Daoy (cell line): Measurements from ENCODE around the gene LRIF1. TPM values are rescaled to one million over a fixed set of nuclear protein-coding genes. Genes with fewer than 3 reads are reported as not detected.
"Not testable (repeated sequence)": the region's sequence is repeated elsewhere in the genome, so short reads cannot be mapped to it uniquely, and the experiment has no call there.

Source experiments
- DNase-seq: peaks from one replicate; pipeline ENCODE4 v3.0.0-alpha.2; 2015; ENCODE audit warnings: low read depth
- total RNA-seq: library from RNA; depleted of rRNA; stranded (reverse); fragments of >200 nt; shearing (Covaris generic); gene quantifications from 2 replicates; pipeline ENCODE4 v1.2.3, GENCODE V29; 2014

The LRIF1 gene
- total RNA-seq, 1 experiment from 2014 or later: 20.9 TPM

DNA sequence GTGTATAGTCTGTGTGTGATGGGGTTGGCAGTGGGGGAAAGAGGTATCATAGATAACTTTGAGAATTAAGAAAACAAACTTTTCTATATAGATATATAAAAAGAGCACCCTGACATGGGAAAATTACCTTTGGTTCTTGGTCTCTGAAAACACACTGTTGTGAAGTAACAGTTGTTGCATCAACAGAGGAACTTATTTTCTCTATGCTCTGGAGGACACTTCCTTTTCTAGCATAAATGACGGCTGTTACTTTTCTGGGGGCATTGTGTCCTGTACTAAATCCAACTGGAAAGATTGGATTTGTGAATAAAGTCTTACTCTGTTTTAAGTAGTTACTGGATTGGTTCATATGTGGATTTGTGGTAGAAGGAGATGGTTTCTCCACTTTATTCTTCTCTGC, 12.6 kb downstream of the LRIF1 start:
- no peak for DNase-seq

DNA sequence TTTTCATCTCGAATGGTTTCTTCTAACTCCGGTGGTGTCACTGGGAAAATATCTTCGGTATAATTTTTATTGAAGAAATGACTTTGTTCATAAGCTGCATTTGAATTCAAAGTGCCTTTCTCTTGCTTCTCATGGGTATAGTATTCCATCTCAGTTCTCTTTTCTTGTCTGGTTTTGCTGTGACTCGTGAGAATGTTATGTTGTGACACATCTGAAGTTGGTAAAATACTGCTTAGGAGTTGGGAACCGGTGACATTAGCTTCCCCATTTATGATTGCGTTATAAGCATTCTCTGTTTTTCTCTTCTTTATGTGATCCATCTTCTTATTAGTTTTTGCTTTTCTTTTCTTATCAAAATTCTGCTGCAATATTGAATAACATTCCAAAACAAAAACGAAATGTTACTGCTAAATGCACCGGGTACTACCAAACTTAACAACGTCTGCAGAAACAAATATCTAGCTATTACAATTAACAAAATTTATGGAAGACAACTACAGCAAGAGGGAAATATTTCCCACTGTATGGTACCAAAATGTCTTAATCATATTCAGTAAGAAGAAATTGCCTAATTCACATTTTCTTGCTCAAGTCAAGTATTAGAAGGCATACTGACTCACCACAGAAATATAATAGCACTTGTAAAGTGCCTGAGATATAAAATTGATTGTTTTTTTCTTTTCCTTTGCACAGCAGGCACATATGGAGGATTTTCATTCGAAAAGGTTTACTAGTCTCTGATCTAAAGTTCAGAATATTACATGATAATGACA, 15.5 kb downstream of the LRIF1 start:
- DNase-seq: peak; percentile 12

DNA sequence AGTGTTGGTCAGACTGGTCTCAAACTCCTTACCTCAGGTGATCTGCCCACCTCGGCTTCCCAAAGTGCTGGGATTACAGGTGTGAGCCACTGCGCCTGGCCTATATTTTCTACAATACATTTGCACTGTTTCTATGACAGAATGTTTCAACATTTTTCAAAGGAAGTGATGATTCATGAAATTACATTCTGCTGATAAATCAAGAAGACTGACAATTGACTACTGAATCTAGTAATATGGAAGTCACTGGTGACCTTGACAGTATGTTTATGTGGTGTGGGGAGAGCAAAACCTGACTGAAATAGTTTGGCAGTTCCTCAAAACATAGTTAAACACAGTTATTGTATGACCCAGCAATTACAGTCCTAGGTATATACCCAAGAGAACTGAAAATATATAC, 18.1 kb downstream of the LRIF1 start:
- no peak for DNase-seq

DNA sequence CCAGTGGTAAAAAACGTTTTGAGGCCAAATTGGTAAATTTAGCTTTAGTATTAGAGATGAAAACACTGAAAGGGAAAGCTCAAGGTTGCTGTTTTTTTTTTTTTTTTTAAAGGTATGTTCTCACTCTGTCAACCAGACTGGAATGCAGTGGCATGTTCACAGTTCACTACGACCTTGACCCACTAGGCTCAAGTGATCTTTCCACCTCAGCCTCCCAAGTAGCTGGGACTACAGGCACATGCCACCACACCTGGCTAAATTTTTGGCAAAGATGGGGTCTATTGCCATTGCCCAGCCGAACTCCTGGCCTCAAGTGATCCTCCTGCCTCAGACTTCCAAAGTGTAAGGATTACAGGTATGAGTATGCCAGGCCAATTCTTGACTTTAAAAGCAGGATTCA, 18.9 kb downstream of the LRIF1 start:
- no peak for DNase-seq

DNA sequence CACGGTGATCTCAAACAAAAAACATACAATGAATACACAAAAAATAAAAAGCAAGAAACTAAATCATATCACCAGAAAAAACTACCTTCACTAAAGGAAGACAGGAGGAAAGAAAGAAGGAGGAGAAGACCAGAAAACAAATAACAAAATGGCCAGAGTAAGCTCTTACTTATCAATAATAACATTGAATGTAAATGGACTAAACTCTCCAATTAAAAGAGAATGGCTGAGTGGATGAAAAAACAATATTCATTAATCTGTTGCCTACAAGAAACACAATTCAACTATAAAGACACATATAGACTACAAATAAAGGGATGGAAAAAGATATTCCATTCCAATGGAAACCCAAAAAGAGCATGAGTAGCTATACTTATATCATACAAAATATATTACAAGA, 27.2 kb downstream of the LRIF1 start:
- no peak for DNase-seq

DNA sequence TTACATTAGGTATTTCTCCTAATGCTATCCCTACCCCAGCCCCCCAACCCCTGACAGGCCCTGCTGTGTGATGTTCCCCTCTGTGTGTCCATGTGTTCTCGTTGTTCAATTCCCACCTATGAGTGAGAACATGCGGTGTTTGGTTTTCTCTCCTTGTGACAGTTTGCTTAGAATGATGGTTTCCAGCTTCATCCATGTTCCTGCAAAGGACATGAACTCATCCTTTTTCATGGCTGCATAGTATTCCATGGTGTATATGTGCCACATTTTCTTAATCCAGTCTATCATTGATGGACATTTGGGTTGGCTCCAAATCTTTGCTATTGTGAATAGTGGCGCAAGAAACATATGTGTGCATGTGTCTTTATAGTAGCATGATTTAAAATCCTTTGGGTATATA, 32.6 kb downstream of the LRIF1 start:
- DNase-seq: not testable (repeated sequence)

DNA sequence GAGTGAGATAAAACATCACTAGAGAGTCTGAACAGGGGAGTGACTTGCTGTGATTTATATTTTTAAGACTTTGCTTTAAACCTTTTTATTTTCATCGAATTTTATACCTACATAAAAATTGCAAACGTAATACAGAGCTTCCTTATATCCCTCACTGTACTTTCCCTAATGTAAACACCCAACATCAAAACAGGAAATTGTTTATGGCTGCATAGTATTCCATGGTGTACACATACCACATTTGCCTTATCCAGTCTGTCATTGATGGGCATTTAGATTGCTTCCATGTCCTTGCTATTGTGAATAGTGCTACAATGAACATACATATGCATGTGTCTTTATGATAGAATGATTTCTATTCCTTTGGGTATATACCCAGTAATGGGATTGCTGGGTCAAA, 34.8 kb downstream of the LRIF1 start:
- no peak for DNase-seq

DNA sequence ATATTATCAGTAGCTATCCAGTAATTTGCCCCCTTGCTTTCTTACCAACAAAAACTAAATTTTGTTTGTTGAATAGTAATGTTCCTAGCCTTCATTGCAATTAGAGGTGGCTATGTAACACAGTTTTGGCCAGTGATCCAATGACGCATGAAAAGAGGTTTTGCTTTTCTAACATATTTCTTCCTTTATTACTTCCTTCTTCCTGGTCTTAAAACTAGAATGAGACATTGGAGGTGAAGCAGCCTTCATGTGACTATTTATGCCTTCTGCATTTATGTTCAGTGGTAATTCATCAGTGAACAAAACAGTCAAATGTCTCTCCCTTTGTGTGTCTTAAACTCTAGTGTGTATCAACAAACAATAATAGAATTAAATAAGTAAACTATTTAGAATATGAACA, 35.5 kb downstream of the LRIF1 start:
- no peak for DNase-seq

DNA sequence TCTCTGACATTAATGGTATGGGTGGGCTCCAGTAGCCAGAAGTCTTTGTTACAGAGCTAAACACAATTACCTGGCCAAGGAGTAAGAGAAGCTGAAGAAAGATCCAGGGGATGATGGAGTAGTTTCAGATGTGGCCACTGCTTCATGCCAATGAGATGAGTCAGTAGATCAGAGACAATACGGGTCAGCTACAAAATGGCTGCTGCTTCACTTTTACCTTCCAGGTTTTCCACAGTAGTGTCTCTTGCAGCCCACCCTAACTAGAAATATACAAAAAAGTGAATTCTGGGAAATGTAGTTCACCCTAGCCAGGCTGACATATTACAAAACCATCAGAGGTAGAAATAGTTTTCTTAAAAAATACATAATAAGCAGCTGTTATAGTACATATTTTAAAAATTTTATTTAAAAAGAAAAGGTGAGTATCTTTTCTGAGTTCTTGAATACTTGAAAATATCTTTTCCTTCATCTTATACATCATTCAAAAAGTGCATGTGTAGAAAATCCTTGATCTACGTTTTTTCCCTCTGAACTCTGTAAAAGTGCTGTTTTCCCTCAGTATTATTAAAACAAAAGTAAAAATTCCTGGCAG, 36.1 kb downstream of the LRIF1 start:
- DNase-seq: peak; percentile 63

DNA sequence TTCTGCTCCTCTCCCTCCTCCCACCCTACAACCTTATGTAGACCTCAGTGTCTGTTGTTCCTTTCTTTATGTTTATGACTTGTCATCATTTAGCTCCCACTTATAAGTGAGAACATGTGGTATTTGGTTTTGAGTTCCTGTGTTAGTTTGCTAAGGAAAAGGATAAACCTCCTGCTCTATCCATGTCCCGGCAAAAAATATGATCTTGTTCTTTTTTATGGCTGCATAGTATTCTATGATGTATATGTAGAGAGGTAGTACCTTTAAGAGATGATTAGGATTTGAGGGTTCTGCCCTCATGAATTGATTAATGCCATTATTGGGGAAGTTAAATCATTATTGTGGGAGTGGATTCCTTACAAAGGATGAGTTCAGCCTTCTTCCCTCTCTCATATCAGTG, 41.8 kb downstream of the LRIF1 start:
- no peak for DNase-seq

DNA sequence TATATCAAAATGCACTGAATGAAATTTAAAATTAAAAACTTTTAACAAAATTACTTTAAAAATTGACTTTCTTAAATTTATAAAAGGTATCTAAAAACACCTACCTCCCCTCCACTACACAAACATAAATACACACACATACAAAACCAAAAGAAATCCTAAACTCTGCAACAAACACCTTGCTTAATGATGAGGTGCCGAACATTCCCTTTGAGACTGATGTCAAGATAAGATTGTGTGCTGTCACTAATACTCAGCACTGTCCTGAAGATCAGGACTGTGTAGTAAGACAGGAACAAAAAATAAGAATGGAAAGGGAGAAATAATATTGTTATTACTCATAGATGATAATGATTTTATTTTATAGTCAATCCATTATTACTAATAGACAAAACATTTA, 45.7 kb downstream of the LRIF1 start:
- DNase-seq: no peak

DNA sequence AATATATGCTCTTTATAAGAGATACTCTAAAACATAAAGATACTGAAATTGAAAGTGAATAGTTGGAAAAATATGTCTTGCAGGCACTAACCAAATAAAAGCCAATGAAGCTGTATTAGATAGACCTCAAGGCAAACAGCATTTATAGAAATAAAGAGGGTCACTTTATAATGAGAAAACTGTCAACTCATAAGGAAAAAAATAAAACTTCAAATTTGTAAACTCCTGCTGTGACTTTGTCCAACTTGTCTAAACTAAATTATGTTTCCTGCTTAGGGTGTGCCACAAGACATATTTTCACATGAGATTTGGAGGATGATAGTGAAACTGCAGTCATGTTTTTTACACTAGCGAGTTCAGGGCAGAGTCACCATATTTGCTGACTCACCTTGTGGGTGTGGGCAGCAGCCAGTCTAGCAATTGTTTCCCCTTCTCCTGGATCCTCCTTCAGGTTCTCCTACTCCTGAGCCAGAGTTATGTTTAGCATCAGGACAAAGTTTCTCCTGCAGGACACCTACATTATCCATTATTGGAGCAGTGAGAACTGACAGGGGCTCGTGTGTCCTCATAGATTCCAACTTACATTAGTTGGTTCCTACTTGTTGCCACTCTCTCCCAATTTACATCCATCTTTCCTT, 46.9 kb downstream of the LRIF1 start:
- peak; percentile 74 for DNase-seq

DNA sequence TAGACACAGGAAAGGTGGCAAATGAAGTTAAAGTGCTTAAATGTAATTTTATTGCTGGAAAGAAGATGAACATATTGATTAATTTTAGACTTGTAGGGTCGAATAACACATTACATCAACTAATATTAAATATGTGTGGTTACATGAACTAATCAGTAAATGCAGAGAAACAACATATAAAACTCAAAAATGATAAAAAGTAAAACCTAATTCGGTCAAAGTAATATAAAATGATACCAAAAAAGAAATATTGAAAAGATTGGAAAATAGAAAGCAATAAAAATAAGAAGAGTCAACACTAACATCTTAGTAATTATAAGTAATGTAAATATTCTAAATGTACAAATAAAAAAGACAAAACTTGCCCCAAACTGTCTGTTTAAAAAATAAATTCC, 47.5 kb downstream of the LRIF1 start:
- DNase-seq: no peak

DNA sequence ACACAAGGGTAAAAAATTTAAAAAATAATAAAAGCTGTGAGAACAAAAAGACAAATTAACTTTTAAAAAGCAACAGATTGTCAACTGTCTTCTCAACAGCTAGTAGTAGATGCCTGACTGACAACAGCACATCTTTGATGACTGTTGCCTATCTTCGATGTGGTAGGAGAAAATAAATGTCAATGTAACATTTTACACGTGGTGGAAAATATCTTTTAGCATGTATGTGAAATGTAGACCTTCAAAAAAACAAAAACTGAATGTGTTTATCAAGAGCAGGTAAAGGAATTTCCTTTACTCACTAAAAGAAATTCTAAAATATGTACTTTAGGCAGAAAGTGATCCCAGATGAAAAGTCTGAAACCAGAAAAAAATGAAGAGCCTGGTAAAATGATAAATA, 47.9 kb downstream of the LRIF1 start:
- no peak for DNase-seq

DNA sequence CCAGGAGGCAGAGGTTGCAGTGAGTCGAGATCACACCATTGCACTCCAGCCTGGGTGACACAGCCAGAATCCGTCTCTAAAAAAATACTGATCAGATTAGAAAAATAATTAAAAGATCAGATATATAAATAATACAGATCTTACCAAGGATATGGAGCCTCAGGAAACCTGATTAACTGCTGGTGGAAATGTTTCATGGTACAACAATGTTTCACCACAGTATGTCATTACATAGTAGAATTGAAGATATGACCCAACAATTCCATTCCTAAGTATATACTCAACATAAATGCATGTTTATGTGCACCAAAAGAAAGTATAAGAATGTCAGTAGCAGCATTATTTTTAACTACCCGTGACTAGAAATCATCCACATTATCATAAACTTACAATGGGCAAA, 49.0 kb downstream of the LRIF1 start:
- no peak for DNase-seq

DNA sequence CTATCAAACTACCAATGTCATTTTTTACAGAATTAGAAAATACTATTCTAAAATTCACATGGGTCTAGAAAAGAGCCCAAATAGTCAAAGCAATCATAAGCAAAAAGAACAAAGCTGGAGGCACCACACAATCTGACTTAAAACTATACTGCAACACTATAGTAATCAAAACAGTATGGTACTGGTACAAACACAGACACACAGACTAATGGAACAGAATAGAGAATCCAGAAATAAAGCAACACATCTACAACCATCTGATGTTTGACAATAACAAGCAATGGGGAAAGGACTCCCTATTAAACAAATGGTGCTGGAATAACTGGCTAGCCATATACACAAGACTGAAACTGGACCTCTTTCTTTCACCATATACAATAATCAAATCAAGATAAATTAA, 50.9 kb downstream of the LRIF1 start:
- no peak for DNase-seq

DNA sequence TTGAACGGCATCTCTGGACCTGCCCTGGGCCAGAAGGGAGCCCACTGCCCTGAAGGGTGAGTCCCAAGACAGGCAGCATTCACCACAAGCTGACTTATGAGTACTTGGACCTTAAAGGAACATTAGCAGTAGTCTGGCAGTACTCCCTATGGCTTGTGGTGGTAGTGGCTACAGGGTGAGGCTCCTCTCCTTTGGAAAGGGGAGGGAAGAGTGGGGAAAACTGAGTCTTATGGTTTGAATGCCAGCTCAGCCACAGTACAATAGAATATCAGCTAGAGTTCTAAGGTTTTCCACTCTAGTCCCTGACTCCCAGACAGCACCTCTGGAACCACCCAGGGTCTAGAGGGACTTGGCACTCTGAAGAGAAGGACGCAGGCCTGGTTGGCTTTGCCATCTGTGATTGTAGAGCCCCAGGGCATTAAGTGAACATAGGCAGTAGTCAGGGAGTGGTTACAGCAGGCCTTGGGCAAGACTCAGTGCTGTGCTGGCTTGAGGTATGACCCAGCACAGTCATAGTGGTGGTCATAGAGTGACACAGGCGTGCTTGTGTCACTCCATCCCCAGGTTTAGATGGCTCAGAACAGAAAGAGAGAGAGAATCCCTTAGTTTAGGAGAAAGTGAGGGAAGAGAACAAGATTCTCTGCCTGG, 59.7 kb downstream of the LRIF1 start:
- DNase-seq: no peak

DNA sequence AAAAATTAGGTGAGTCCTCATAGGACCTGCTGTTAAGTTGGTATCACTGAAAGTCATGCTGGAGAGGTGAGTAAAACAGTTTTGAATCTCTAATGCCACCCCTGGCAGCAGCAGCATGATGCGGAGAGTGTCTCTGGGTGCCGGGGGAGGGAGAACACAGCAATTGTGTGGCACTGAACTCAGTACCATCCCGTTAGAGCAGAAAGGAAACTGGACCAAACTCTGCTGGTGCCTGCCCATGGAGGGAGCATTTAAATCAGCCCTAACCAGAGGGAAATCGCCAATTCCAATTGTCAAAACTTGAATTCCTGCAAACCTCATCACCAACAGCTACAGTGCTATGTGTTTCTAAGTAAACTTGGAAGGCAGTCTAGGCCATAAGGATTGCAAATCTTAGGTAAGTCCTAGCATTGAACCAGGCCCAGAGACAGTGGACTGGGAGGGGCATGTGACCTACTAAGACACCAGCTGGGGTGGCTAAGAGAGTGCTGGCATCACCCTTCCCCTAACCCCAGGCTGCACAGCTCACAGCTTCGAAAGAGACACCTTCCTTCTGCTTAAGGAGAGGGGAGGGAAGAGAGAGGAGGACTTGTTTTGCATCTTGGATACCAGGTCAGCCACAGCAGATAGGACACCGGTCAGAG, 60.8 kb downstream of the LRIF1 start:
- no peak for DNase-seq

DNA sequence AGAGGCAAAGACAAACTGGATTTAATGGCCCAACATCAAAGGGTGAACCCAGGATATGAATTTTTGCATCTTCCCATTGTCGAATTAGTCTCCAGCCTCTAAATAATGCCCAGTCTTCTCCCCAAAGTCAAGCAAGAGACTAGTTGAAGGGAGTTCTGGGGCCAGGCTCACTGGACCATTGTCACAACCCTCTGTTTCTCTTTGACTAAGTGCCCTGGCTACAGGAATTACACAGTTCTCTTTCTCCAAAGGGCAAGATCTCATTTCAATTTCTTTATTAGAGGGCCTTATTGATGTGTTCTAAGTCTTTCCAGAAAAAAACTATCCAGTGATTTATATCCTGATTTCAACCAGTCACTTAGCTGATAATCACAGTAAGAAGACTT, 64.3 kb downstream of the LRIF1 start:
- no peak for DNase-seq

DNA sequence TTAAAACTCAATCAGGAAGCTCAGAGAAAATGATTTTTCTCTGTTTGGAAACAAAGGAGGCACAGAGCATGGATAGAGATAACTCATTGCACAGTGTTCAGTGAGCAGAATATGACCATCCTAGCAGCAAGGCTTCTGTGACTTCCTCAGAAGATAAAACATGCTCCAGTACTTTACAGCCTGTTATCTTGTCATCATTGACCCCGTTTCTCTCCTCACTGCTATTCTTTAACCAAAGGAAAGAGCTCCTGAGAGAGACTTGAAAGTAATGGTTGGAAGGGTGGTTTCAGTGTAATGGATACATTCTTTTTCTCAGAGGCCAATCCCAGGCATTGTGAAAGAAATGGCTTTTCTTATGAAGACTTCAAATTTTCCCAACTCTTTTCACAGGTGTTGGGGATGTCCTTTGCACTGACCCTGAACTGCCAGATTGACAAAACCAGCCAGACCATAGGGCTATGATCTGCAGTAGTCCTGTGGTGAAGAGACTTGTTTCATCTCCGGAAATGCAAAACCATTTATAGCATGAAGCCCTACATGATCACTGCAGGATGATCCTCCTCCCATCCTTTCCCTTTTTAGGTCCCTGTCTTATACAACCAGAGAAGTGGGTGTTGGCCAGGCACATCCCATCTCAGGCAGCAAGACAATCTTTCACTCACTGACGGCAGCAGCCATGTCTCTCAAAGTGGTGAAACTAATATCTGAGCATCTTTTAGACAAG, 64.8 kb downstream of the LRIF1 start:
- DNase-seq: no peak

DNA sequence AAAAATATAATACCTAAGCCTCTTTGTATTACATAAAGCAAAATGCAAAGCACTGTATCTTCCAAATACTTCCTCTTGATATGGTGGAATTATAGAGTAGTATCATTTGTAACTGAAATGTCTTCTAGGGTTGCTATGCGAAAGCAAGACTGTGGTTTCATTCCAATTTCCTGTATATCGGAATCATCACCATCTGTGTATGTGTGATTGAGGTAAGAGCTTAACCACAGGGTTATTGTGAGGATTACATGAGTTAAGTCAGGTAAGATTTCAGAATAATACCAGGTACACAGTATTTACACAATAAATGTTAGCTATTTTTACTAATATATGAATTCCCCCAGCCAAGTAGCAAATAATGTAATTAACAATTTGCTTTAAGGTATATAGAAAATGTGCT, 66.0 kb downstream of the LRIF1 start:
- no peak for DNase-seq
